GM12878 (cell line): ENCODE results near the gene UNC45B.

Source experiments
- BCL3 ChIP-seq: IDR thresholded peaks from 2 replicates; pipeline ENCODE4 v1.6.1; 2011; ENCODE audit warnings: borderline replicate concordance, low read depth, mild to moderate bottlenecking, moderate library complexity, low read length; ENCODE audit not compliant: insufficient read depth, poor library complexity, severe bottlenecking
- BRCA1 ChIP-seq: IDR thresholded peaks from 2 replicates; pipeline ENCODE4 v1.6.1; 2011; ENCODE audit warnings: low read depth, low read length, improper control_type of control experiment
- CBX5 ChIP-seq: sonication (generic); IDR thresholded peaks from 2 replicates; pipeline ENCODE4 v1.6.1; 2016; ENCODE audit warnings: low read depth, moderate library complexity, mild to moderate bottlenecking, inconsistent platforms
- CREM ChIP-seq: IDR thresholded peaks from 2 replicates; pipeline ENCODE4 v1.6.1; 2014; ENCODE audit warnings: antibody characterized with exemption, low read depth
- CTCF ChIP-seq, 3 experiments: IDR thresholded peaks in 2 of 3; conservative IDR thresholded peaks in 1 of 3; 2 replicates each; pipeline ENCODE4 v1.5.1; 2011; ENCODE audit warnings: low read depth in 3 of 3, low read length in 3 of 3, mild to moderate bottlenecking in 3 of 3, control low read depth in 2 of 3, moderate library complexity in 2 of 3, inconsistent platforms in 1 of 3, mixed read lengths in 1 of 3; ENCODE audit not compliant: control insufficient read depth in 2 of 3, insufficient read depth in 1 of 3; ENCODE audit errors: extremely low read depth in 1 of 3
- GABPA ChIP-seq: IDR thresholded peaks from 2 replicates; pipeline ENCODE4 v1.6.1; 2014; ENCODE audit warnings: antibody characterized with exemption, low read depth, mild to moderate bottlenecking, inconsistent platforms
- NRF1 ChIP-seq: conservative IDR thresholded peaks from 2 replicates; pipeline ENCODE4 v1.6.1; 2011; ENCODE audit warnings: mild to moderate bottlenecking, low read depth, low read length, improper control_type of control experiment
- POLR2A ChIP-seq: IDR thresholded peaks from 2 replicates; pipeline ENCODE4 v1.6.1; 2011; ENCODE audit warnings: low read depth, mild to moderate bottlenecking, low read length
- RAD51 ChIP-seq: fragments of 450-650 bp; IDR thresholded peaks from 2 replicates; pipeline ENCODE4 v1.6.1; 2016; ENCODE audit warnings: moderate library complexity, mild to moderate bottlenecking, inconsistent platforms
- RB1 ChIP-seq: fragments of 450-650 bp; formaldehyde crosslinking; IDR thresholded peaks from 2 replicates; pipeline ENCODE4 v1.6.1; 2017; ENCODE audit warnings: mild to moderate bottlenecking, borderline replicate concordance
- TARDBP ChIP-seq: IDR thresholded peaks from 2 replicates; pipeline ENCODE4 v1.6.1; 2016; ENCODE audit warnings: borderline replicate concordance
- TBL1XR1 ChIP-seq: IDR thresholded peaks from 2 replicates; pipeline ENCODE4 v1.6.1; 2012; ENCODE audit warnings: low read depth, low read length, improper control_type of control experiment
- YY1 ChIP-seq: IDR thresholded peaks from 2 replicates; pipeline ENCODE4 v1.6.1; 2011; ENCODE audit warnings: low read depth, mild to moderate bottlenecking, low read length

GRCh38 chr17:35148144-35148543 is 527 bp downstream of the UNC45B start:
- no peak for TF ChIP-seq CBX5
- no peak for TF ChIP-seq TBL1XR1
- TF ChIP-seq TARDBP: no peak
- no peak for TF ChIP-seq CTCF (IDR thresholded peaks at IDR 0.05 in 2 of 3, conservative IDR thresholded peaks at IDR 0.05 in 1 of 3; ENCODE audit: control insufficient read depth in 2 of 3, extremely low read depth in 1 of 3, insufficient read depth in 1 of 3, low read depth in 3 of 3, low read length in 3 of 3)
- no peak for TF ChIP-seq POLR2A
- TF ChIP-seq BCL3: no peak
- no peak for TF ChIP-seq CREM
- TF ChIP-seq GABPA: no peak
- TF ChIP-seq NRF1: no peak
- no peak for TF ChIP-seq RAD51
- TF ChIP-seq RB1: no peak
- no peak for TF ChIP-seq BRCA1
- TF ChIP-seq YY1: no peak
